Fibroblast of lung (primary cell): ENCODE measurements around the gene SNPH. TPM values are rescaled to one million over a fixed set of nuclear protein-coding genes. Genes with fewer than 3 reads are reported as not detected.

Experiments
- DNase-seq, 2 donors: peaks; one replicate each; pipeline versions ENCODE4 v3.0.0 to v3.0.0-alpha.2; 2010; ENCODE audit warnings: low read depth in 2 of 2
- H2AFZ ChIP-seq: 2 replicates; pipeline ENCODE4 v1.5.1; 2012; ENCODE audit warnings: low read length, control low read depth, inconsistent platforms
- H3K27ac ChIP-seq: 2 replicates; pipeline ENCODE4 v1.5.1; 2011; ENCODE audit warnings: low read length, control low read depth; ENCODE audit not compliant: insufficient read depth
- H3K27me3 ChIP-seq: 2 replicates; pipeline ENCODE4 v1.5.1; 2011; ENCODE audit warnings: mild to moderate bottlenecking, low read length; ENCODE audit not compliant: control insufficient read depth, insufficient read depth
- H3K36me3 ChIP-seq: 2 replicates; pipeline ENCODE4 v1.5.1; 2011; ENCODE audit warnings: low read length; ENCODE audit not compliant: control insufficient read depth, insufficient read depth
- H3K4me1 ChIP-seq: 2 replicates; pipeline ENCODE4 v1.5.1; 2011; ENCODE audit warnings: low read length; ENCODE audit not compliant: control insufficient read depth, insufficient read depth; ENCODE audit errors: extremely low read depth
- H3K4me2 ChIP-seq: 2 replicates; pipeline ENCODE4 v1.5.1; 2011; ENCODE audit warnings: low read length, control low read depth; ENCODE audit not compliant: insufficient read depth; ENCODE audit errors: extremely low read depth
- H3K4me3 ChIP-seq, 4 experiments: fragments of 200-600 bp in 1 of 4; sonication (generic) in 1 of 4; replicated peaks in 1 of 4; 2 replicates each; pipeline ENCODE4 v1.5.1; 2011 to 2016; ENCODE audit warnings: low read length in 4 of 4, low read depth in 3 of 4, mild to moderate bottlenecking in 3 of 4, control low read depth in 2 of 4, inconsistent platforms in 1 of 4, mixed read lengths in 1 of 4; ENCODE audit not compliant: insufficient read depth in 1 of 4; ENCODE audit errors: control extremely low read depth in 1 of 4
- H3K79me2 ChIP-seq: 2 replicates; pipeline ENCODE4 v1.5.1; 2012; ENCODE audit warnings: mild to moderate bottlenecking, low read length, inconsistent platforms; ENCODE audit not compliant: control insufficient read depth, insufficient read depth
- H3K9ac ChIP-seq: 2 replicates; pipeline ENCODE4 v1.5.1; 2011; ENCODE audit warnings: mild to moderate bottlenecking, low read length, control low read depth; ENCODE audit not compliant: insufficient read depth
- H3K9me3 ChIP-seq: 2 replicates; pipeline ENCODE4 v1.5.1; 2012; ENCODE audit warnings: low read depth, low read length; ENCODE audit not compliant: control insufficient read depth, insufficient read depth
- H4K20me1 ChIP-seq: 2 replicates; pipeline ENCODE4 v1.5.1; 2011; ENCODE audit warnings: low read length; ENCODE audit not compliant: control insufficient read depth, insufficient read depth; ENCODE audit errors: extremely low read depth
- EZH2 ChIP-seq: IDR thresholded peaks from 2 replicates; pipeline ENCODE4 v1.5.1; 2012; ENCODE audit warnings: low read length, control low read depth, mild to moderate bottlenecking; ENCODE audit errors: missing control alignments
- polyA plus RNA-seq, 2 donors: library from polyadenylated mRNA; depleted of rRNA in 1 of 2; stranded (reverse) in 1 of 2; unstranded in 1 of 2; fragments of >200 nt; gene quantifications; 2 replicates each; pipeline ENCODE4 v1.2.1, GENCODE V29; 2011 to 2012; ENCODE audit warnings: missing spikeins in 1 of 2
- total RNA-seq: library from RNA; depleted of rRNA; stranded (reverse); fragments of >200 nt; gene quantifications from 2 replicates; pipeline ENCODE4 v1.2.1, GENCODE V29; 2014
- TF ChIP-seq, protein P1 (sequence below), 2 donors: IDR thresholded peaks in 1 of 2; conservative IDR thresholded peaks in 1 of 2; 1 replicate in 1 of 2; 2 replicates in 1 of 2; pipeline ENCODE4 v1.5.1; 2011 to 2012; ENCODE audit warnings: low read length in 2 of 2, control low read depth in 1 of 2, inconsistent platforms in 1 of 2, low read depth in 1 of 2, mild to moderate bottlenecking in 1 of 2

The SNPH gene
- total and polyA plus RNA-seq, 2 donors (not counting 1 experiment from before 2014, with no cell fraction given) = 0.85 to 18.5 TPM

DNA sequence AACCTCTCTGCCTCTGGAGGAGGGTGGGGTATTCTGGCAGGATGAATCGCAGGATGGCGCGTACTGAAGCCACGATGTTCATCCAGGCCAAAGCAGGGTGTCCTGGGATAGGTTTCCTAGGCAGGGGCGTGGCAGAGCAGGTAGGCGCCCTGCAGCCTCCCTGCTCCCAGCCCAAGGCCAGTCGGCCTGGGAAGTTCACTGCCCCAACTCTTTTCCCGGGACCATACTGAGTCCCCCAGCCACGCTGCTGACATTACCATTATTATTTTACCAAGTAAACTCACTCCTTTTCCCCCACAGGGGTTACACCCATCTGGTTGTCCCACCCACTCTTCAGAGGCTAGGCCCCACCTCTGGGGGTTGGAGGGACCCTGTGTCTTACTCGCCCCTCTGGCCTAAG is 41.1 kb downstream of the SNPH start:
- Histone ChIP-seq H3K79me2 (no peaks in the 10 kb centered on the region), H3K4me3 (no peak overlapping the region), H3K27me3 (no peaks in the 10 kb centered on the region), H3K4me2 (no peak overlapping the region), H3K9ac (no peak overlapping the region), H4K20me1 (no peaks in the 10 kb centered on the region), H3K27ac (no peak overlapping the region), H3K9me3 (no peaks in the 10 kb centered on the region), H3K36me3 (peaks cover 7% of the 10 kb centered on the region), H3K4me1 (no peaks in the 10 kb centered on the region), H2AFZ (no peak overlapping the region)
- no peak for DNase-seq
- no peak for TF ChIP-seq EZH2
- TF ChIP-seq, protein P1, sequence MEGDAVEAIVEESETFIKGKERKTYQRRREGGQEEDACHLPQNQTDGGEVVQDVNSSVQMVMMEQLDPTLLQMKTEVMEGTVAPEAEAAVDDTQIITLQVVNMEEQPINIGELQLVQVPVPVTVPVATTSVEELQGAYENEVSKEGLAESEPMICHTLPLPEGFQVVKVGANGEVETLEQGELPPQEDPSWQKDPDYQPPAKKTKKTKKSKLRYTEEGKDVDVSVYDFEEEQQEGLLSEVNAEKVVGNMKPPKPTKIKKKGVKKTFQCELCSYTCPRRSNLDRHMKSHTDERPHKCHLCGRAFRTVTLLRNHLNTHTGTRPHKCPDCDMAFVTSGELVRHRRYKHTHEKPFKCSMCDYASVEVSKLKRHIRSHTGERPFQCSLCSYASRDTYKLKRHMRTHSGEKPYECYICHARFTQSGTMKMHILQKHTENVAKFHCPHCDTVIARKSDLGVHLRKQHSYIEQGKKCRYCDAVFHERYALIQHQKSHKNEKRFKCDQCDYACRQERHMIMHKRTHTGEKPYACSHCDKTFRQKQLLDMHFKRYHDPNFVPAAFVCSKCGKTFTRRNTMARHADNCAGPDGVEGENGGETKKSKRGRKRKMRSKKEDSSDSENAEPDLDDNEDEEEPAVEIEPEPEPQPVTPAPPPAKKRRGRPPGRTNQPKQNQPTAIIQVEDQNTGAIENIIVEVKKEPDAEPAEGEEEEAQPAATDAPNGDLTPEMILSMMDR (conservative IDR thresholded peaks at IDR 0.05 in 1 of 2, IDR thresholded peaks at IDR 0.05 in 1 of 2; ENCODE audit: low read depth in 1 of 2, low read length in 2 of 2) = no peak

DNA sequence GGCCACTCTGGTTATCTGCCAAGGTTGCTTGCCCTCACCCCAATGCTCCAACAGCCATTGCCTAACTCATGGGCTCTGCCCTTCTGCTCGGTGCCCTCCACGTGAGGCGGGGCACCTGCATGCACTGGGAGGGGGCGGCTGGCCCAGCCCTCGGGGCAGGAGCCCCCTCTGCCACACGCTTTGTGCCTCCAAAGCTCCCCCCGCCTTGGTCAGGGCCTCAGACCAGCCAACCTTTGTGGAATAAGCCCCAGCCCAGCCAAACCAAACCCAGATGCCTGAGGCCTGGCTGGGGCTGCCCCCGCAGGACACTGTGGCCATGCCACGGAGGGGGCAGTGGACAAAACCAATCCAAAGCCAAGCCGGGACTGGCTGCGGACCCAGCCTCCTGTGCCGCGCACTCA is 41.5 kb downstream of the SNPH start:
- no peaks in the 10 kb centered on the region for H3K27me3 ChIP-seq
- H3K9me3 ChIP-seq = no peaks in the 10 kb centered on the region
- TF ChIP-seq, protein P1 (conservative IDR thresholded peaks at IDR 0.05 in 1 of 2, IDR thresholded peaks at IDR 0.05 in 1 of 2; ENCODE audit: low read depth in 1 of 2, low read length in 2 of 2) = no peak
- no peak for TF ChIP-seq EZH2
- no peak overlapping the region for H3K4me2 ChIP-seq
- H4K20me1 ChIP-seq = no peaks in the 10 kb centered on the region
- no peak for DNase-seq
- H3K4me1 ChIP-seq = no peaks in the 10 kb centered on the region
- no peak overlapping the region for H3K9ac ChIP-seq
- no peak overlapping the region for H2AFZ ChIP-seq
- H3K27ac ChIP-seq = no peak overlapping the region
- peaks cover 7% of the 10 kb centered on the region for H3K36me3 ChIP-seq
- H3K4me3 ChIP-seq = no peak overlapping the region
- H3K79me2 ChIP-seq = no peaks in the 10 kb centered on the region

DNA sequence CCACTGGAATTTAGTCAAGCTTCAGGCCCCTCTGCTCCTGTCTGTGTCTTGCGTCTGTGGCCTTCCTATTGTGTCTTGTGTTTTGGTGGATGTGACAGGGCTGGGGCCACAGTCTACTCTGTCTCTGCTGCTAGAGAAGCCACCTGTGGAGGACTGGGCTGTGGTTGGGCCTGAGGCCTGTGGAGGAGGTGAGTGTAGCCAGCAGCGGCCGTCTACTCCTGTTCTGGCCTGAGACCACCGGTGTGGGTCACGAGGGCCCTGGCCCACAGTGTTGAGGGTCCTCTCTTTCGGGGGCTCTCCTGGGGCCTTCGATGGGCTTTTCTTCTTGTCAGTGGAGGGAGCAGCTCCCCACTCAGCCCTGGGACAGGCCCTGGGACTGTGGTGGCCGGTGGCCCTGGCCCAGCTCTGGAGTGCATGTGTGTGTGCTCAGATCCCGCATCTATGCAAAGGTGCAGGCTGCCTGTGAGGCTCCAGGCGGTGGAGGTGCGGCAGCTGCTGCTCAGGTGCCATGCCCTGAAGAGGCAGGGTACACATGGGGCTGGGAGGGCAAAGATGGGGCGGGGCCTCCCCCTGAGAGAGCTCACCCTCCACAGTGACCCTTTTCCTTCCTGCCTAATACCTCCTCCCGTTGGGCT is 42.1 kb downstream of the SNPH start:
- Histone ChIP-seq H3K27ac (no peak overlapping the region), H3K4me3 (no peak overlapping the region), H4K20me1 (no peaks in the 10 kb centered on the region), H3K79me2 (no peaks in the 10 kb centered on the region), H3K4me1 (no peaks in the 10 kb centered on the region), H2AFZ (no peak overlapping the region), H3K27me3 (no peaks in the 10 kb centered on the region), H3K36me3 (peaks cover 7% of the 10 kb centered on the region), H3K4me2 (no peak overlapping the region), H3K9ac (no peak overlapping the region), H3K9me3 (no peaks in the 10 kb centered on the region)
- TF ChIP-seq, protein P1 (conservative IDR thresholded peaks at IDR 0.05 in 1 of 2, IDR thresholded peaks at IDR 0.05 in 1 of 2; ENCODE audit: low read depth in 1 of 2, low read length in 2 of 2) = no peak
- TF ChIP-seq EZH2 = no peak
- no peak for DNase-seq
